Measurements from ENCODE around the gene C1orf210. TPM values are rescaled to one million over a fixed set of nuclear protein-coding genes. Genes with fewer than 3 reads are reported as not detected.

Gene C1orf210
- total RNA-seq, 1 experiment from 2014 or later = 5.9 TPM

DNA sequence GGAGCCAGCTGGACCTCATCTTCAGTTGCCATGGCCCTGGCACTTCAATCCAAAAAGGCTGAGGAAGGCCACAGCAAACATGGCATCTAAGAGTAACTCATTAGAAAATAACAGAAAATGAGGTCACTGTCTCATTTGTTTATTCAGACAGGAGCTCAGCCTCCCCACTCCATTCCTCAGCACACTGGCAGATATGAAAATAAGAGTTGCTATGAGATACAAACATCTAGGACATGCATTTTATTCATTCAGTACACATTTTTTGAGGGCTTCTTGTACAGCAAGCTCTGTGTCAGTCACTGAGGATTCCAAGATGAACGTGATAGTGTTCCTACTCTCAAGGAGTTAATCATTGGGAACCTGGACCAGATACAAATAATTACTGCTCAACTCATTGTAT is 48.3 kb downstream of the C1orf210 start:
- Histone ChIP-seq H3K14ac (ENCODE audit: insufficient read depth, low read length) (no peak overlapping the region), H3K4me1 (ENCODE audit: insufficient read depth, low read length) (peaks cover 3% of the 10 kb centered on the region; the same call in 1 of the 2 replicates), H3T11ph (ENCODE audit: low read length) (no peak overlapping the region), H3K79me2 (ENCODE audit: insufficient read depth, low read length) (no peaks in the 10 kb centered on the region), H3K56ac (ENCODE audit: insufficient read length, low read depth, low read length) (no peak overlapping the region), H2BK5ac (ENCODE audit: insufficient read length, low read length) (no peak overlapping the region), H4K8ac (replicated peaks; ENCODE audit: insufficient read length, low read depth, low read length) (no peak overlapping the region), H3K79me1 (ENCODE audit: insufficient read depth, low read depth, low read length, poor library complexity, severe bottlenecking) (no peaks in the 10 kb centered on the region), H2BK20ac (ENCODE audit: low read depth, low read length, poor library complexity, severe bottlenecking) (no peak overlapping the region), H4K20me1 (ENCODE audit: control insufficient read depth, insufficient read depth, insufficient read length) (no peaks in the 10 kb centered on the region), H3K4me2 (ENCODE audit: insufficient read depth, insufficient read length, low read length) (no peak overlapping the region), H4K91ac (ENCODE audit: insufficient read length, low read depth, low read length) (no peak overlapping the region), H2AK5ac (ENCODE audit: insufficient read length, low read length) (no peak overlapping the region), H3K27me3 (ENCODE audit: insufficient read depth, low read length) (no peaks in the 10 kb centered on the region), H2BK12ac (ENCODE audit: insufficient read length, low read depth, low read length) (no peak overlapping the region), H3K23me2 (ENCODE audit: insufficient read length, low read depth, low read length, poor library complexity, severe bottlenecking) (no peaks in the 10 kb centered on the region), H2AFZ (ENCODE audit: low read length) (no peak overlapping the region), H3K18ac (ENCODE audit: insufficient read length, low read depth, low read length) (no peak overlapping the region), H2BK15ac (ENCODE audit: low read depth, low read length) (no peak overlapping the region), H3K27ac (ENCODE audit: insufficient read length, low read depth, low read length) (no peak overlapping the region), H2BK120ac (ENCODE audit: low read depth, low read length, poor library complexity, severe bottlenecking) (no peak overlapping the region), H4K5ac (ENCODE audit: insufficient read length, low read depth, low read length) (no peak overlapping the region), H3K4ac (ENCODE audit: low read depth, low read length) (no peak overlapping the region), H3K23ac (ENCODE audit: insufficient read length, low read depth, low read length) (no peak overlapping the region), H3K9me3 (ENCODE audit: control insufficient read depth, low read depth, low read length) (no peaks in the 10 kb centered on the region), H3K9ac (ENCODE audit: extremely low read depth, insufficient read length, low read length) (no peak overlapping the region)
- no peak for DNase-seq
- no peak overlapping the region for H3K4me3 Mint-ChIP-seq
- peaks cover 5 to 8% of the 10 kb centered on the region in 2 experiments; a peak in 4 of 5 replicates for H3K9me3 Mint-ChIP-seq
- H3K27ac Mint-ChIP-seq = no peak overlapping the region
- peaks cover 3% of the 10 kb centered on the region; the same call in 1 of the 2 replicates for H3K27me3 Mint-ChIP-seq (ENCODE audit: low read depth)
- TF ChIP-seq, protein P1, sequence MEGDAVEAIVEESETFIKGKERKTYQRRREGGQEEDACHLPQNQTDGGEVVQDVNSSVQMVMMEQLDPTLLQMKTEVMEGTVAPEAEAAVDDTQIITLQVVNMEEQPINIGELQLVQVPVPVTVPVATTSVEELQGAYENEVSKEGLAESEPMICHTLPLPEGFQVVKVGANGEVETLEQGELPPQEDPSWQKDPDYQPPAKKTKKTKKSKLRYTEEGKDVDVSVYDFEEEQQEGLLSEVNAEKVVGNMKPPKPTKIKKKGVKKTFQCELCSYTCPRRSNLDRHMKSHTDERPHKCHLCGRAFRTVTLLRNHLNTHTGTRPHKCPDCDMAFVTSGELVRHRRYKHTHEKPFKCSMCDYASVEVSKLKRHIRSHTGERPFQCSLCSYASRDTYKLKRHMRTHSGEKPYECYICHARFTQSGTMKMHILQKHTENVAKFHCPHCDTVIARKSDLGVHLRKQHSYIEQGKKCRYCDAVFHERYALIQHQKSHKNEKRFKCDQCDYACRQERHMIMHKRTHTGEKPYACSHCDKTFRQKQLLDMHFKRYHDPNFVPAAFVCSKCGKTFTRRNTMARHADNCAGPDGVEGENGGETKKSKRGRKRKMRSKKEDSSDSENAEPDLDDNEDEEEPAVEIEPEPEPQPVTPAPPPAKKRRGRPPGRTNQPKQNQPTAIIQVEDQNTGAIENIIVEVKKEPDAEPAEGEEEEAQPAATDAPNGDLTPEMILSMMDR (conservative IDR thresholded peaks at IDR 0.05) = no peak
- WGBS (ENCODE audit: extremely low coverage, insufficient read length, low lambda C conversion rate) = no CpG with 5 or more reads among the region's 1 CpG
- H3K36me3 Mint-ChIP-seq (ENCODE audit: insufficient read depth in 1 of 3, low read depth in 3 of 3) = no peaks in the 10 kb centered on the region; a peak in 1 of 7 replicates
- H3K4me1 Mint-ChIP-seq = peaks cover 0 to 3% of the 10 kb centered on the region in 2 experiments; a peak in 2 of 4 replicates

All from H9 (cell line).